ENCODE data around the gene GAGE12D.
"Not testable (repeated sequence)": the region's sequence is repeated elsewhere in the genome, so short reads cannot be mapped to it uniquely, and the experiment has no call there.

GAGE12D gene

GRCh38 chrX:49541433-49541832 lies at the start of gene GAGE12D:
Gene GAGE12D, plus strand, starts transcription at chrX:49541733. Its CDS starts 1,155 bp downstream, at chrX:49542888.
- DNase-seq (ENCODE audit: low spot score) = not testable (repeated sequence)

- not testable (repeated sequence) for DNase-seq (ENCODE audit: low spot score)
Observed at GRCh38 chrX:49531877-49532276, 9.7 kb upstream of the GAGE12D start, which contains the start of gene GAGE12C. Gene GAGE12C, plus strand, starts transcription at chrX:49532177. Its CDS starts 1,155 bp downstream, at chrX:49533332.

- not testable (repeated sequence) for DNase-seq (ENCODE audit: low spot score)
Observed at GRCh38 chrX:49550989-49551388, 9.5 kb downstream of the GAGE12D start, which contains the start of gene GAGE12E. Gene GAGE12E, plus strand, starts transcription at chrX:49551289. Its CDS starts 1,155 bp downstream, at chrX:49552444.

GRCh38 chrX:49560542-49560941 lies 19.0 kb downstream of the GAGE12D start, which contains the start of gene GAGE12F:
Gene GAGE12F, plus strand, starts transcription at chrX:49560842. Its CDS starts 1,155 bp downstream, at chrX:49561997.
- not testable (repeated sequence) for DNase-seq (ENCODE audit: low spot score)

GRCh38 chrX:49568728-49569127 lies 27.2 kb downstream of the GAGE12D start:
- DNase-seq (ENCODE audit: low spot score) = not testable (repeated sequence)

GRCh38 chrX:49569152-49569551 lies 27.6 kb downstream of the GAGE12D start:
- not testable (repeated sequence) for DNase-seq (ENCODE audit: low spot score)

- DNase-seq (ENCODE audit: low spot score) = not testable (repeated sequence)
Observed at GRCh38 chrX:49570100-49570499, 28.6 kb downstream of the GAGE12D start, which contains the start of gene GAGE12G. Gene GAGE12G, plus strand, starts transcription at chrX:49570400. Its CDS starts 1,155 bp downstream, at chrX:49571555.

GRCh38 chrX:49579649-49580048 lies 38.1 kb downstream of the GAGE12D start, which contains the start of gene GAGE12H:
Gene GAGE12H, plus strand, starts transcription at chrX:49579949. Its CDS starts 1,155 bp downstream, at chrX:49581104.
- not testable (repeated sequence) for DNase-seq (ENCODE audit: low spot score)

- not testable (repeated sequence) for DNase-seq (ENCODE audit: low spot score)
Observed at GRCh38 chrX:49589196-49589595, 47.7 kb downstream of the GAGE12D start, which contains the start of gene GAGE2A. Gene GAGE2A, plus strand, starts transcription at chrX:49589496. Its CDS starts 1,155 bp downstream, at chrX:49590651.

- DNase-seq (ENCODE audit: low spot score) = not testable (repeated sequence)
Observed at GRCh38 chrX:49589769-49590478, 48.4 kb downstream of the GAGE12D start.

GRCh38 chrX:49590488-49590887 lies 49.0 kb downstream of the GAGE12D start:
- DNase-seq (ENCODE audit: low spot score) = not testable (repeated sequence)

Data from CD4-positive, alpha-beta T cell treated with Interleukin-2 at 100 ng/mL for 4 hours (primary cell).